K562 (cell line): ENCODE data around the gene XPR1. TPM values are rescaled to one million over a fixed set of nuclear protein-coding genes. Genes with fewer than 3 reads are reported as not detected.

Source experiments
- ATAC-seq: fragments of 200-7000 bp; cut with Tn5 transposase; 3 replicates; pipeline ENCODE4 v1.9.1; 2020; ENCODE audit warnings: moderate library complexity
- BruUV-seq: library from RNA; stranded (reverse); fragments of 400-500 nt; replicated peaks from 2 replicates; lab custom pipeline; 2021; lab: Mats Ljungman, UMichigan
- CTCF ChIA-PET: fragments of 300-600 bp; formaldehyde crosslinking; extraction: SDS; loops from one replicate; lab custom pipeline; 2021; ENCODE audit warnings: low intra/inter-chr PET ratio; lab: Yijun Ruan, JAX
- POLR2A ChIA-PET: fragments of 300-600, 350-650 bp; sonication (Branson Sonifier 250); formaldehyde crosslinking; extraction: SDS; loops from one replicate; lab custom pipeline; 2021; ENCODE audit warnings: antibody characterized with exemption, inconsistent platforms; lab: Yijun Ruan, JAX
- DNase-seq, 4 experiments: peaks; one replicate each; pipeline versions ENCODE4 v3.0.0 to v3.0.0-alpha.2; 2011 to 2018; ENCODE audit warnings: low spot score in 3 of 4, mixed read lengths in 3 of 4; ENCODE audit errors: extremely low read depth in 1 of 4
- FAIRE-seq: peaks from 2 replicates; lab custom pipeline; 2011; peaks lifted over from hg19 to GRCh38; lab: Jason Lieb, UNC
- H2AFZ ChIP-seq: 2 replicates; pipeline ENCODE4 v1.6.0; 2011; ENCODE audit warnings: low read depth, low read length, control low read depth, inconsistent platforms
- H3K27ac ChIP-seq: fragments of 200-600 bp; 3 replicates; pipeline ENCODE4 v1.8.0; 2011; ENCODE audit warnings: low read depth, mild to moderate bottlenecking, control low read depth, inconsistent platforms, low read length, moderate library complexity, mixed read lengths; ENCODE audit errors: extremely low read depth
- H3K27me3 ChIP-seq, 2 experiments: fragments of 300-600 bp in 1 of 2; 2 replicates in 1 of 2; 3 replicates in 1 of 2; pipeline versions ENCODE4 v1.6.0 to v1.8.0; 2011; ENCODE audit warnings: inconsistent platforms in 2 of 2, low read length in 2 of 2, mild to moderate bottlenecking in 1 of 2, mixed read lengths in 1 of 2, moderate library complexity in 1 of 2; ENCODE audit not compliant: control insufficient read depth in 2 of 2, insufficient read depth in 2 of 2
- H3K36me3 ChIP-seq: fragments of 300-600 bp; 3 replicates; pipeline ENCODE4 v1.8.0; 2011; ENCODE audit warnings: mild to moderate bottlenecking, low read length, inconsistent platforms; ENCODE audit not compliant: control insufficient read depth, insufficient read depth
- H3K4me1 ChIP-seq, 2 experiments: fragments of 200-600 bp in 1 of 2; replicated peaks in 1 of 2; 2 replicates in 1 of 2; 3 replicates in 1 of 2; pipeline versions ENCODE4 v1.5.1 to v1.8.0; 2011; ENCODE audit warnings: inconsistent platforms in 2 of 2, low read length in 2 of 2, mild to moderate bottlenecking in 1 of 2, mixed read lengths in 1 of 2, moderate library complexity in 1 of 2; ENCODE audit not compliant: control insufficient read depth in 2 of 2, insufficient read depth in 2 of 2
- H3K4me2 ChIP-seq: 2 replicates; pipeline ENCODE4 v1.6.1; 2011; ENCODE audit warnings: low read length, control low read depth, inconsistent platforms, mixed read lengths; ENCODE audit not compliant: insufficient read depth
- H3K4me3 ChIP-seq: fragments of 200-600 bp; sonication (generic), shearing (Covaris generic); 2 replicates; pipeline ENCODE4 v1.5.1; 2016; ENCODE audit warnings: control low read depth, inconsistent platforms
- H3K79me2 ChIP-seq: fragments of 200-600 bp; 3 replicates; pipeline ENCODE4 v1.8.0; 2011; ENCODE audit warnings: low read length, inconsistent platforms; ENCODE audit not compliant: control insufficient read depth, insufficient read depth
- H3K9ac ChIP-seq, 2 experiments: 2 replicates each; pipeline versions ENCODE4 v1.6.0 to v1.6.1; 2011; ENCODE audit warnings: low read depth in 2 of 2, low read length in 2 of 2, control low read depth in 1 of 2, inconsistent platforms in 1 of 2, mild to moderate bottlenecking in 1 of 2, mixed read lengths in 1 of 2; ENCODE audit not compliant: insufficient read depth in 1 of 2
- H3K9me1 ChIP-seq: one replicate; pipeline ENCODE4 v1.6.0; 2011; ENCODE audit warnings: inconsistent platforms, mild to moderate bottlenecking, low read length, moderate library complexity; ENCODE audit not compliant: control insufficient read depth, insufficient read depth
- H3K9me3 ChIP-seq: replicated peaks from 2 replicates; pipeline ENCODE4 v1.5.1; 2011; ENCODE audit warnings: low read depth, low read length, inconsistent platforms; ENCODE audit not compliant: control insufficient read depth, insufficient read depth
- H4K20me1 ChIP-seq: replicated peaks from 2 replicates; pipeline ENCODE4 v1.6.1; 2011; ENCODE audit warnings: low read length, inconsistent platforms, mixed read lengths; ENCODE audit not compliant: control insufficient read depth, insufficient read depth
- CCAR2 ChIP-seq: fragments of 200-400 bp; formaldehyde crosslinking; IDR thresholded peaks from 2 replicates; pipeline ENCODE4 v1.6.1; 2017; ENCODE audit warnings: mild to moderate bottlenecking, low read depth, low read length
- DNMT1 ChIP-seq: fragments of 450-650 bp; IDR thresholded peaks from 2 replicates; pipeline ENCODE4 v1.6.1; 2016; ENCODE audit warnings: antibody characterized with exemption, mild to moderate bottlenecking
- EZH2 ChIP-seq: IDR thresholded peaks from 2 replicates; pipeline ENCODE4 v1.6.1; 2012; ENCODE audit warnings: low read depth, mild to moderate bottlenecking, inconsistent platforms, low read length, borderline replicate concordance
- GATA2 ChIP-seq: sonication (generic); formaldehyde crosslinking; IDR thresholded peaks from 2 replicates; pipeline ENCODE4 v1.4.0; 2020; ENCODE audit warnings: mild to moderate bottlenecking, missing genetic modification reagents
- GATAD2A ChIP-seq: fragments of 450-650 bp; IDR thresholded peaks from 2 replicates; pipeline ENCODE4 v1.6.1; 2017
- HMG20A ChIP-seq: fragments of 450-650 bp; formaldehyde crosslinking; conservative IDR thresholded peaks from 2 replicates; pipeline ENCODE4 v1.4.0; 2020; ENCODE audit warnings: mild to moderate bottlenecking, mixed read lengths
- KLF16 ChIP-seq: IDR thresholded peaks from 2 replicates; pipeline ENCODE4 v1.6.1; 2016; ENCODE audit warnings: antibody characterized with exemption
- LEF1 ChIP-seq: fragments of 450-650 bp; IDR thresholded peaks from 2 replicates; pipeline ENCODE4 v1.6.1; 2016; ENCODE audit warnings: mild to moderate bottlenecking
- MAFG ChIP-seq: fragments of 450-650 bp; conservative IDR thresholded peaks from 2 replicates; pipeline ENCODE4 v1.6.1; 2016; ENCODE audit warnings: missing genetic modification characterization, missing compliant biosample characterization
- MAFK ChIP-seq: IDR thresholded peaks from 2 replicates; pipeline ENCODE4 v1.6.1; 2011; ENCODE audit warnings: low read length, improper control_type of control experiment
- MTA2 ChIP-seq: fragments of 450-650 bp; IDR thresholded peaks from 2 replicates; pipeline ENCODE4 v1.6.1; 2016; ENCODE audit warnings: low read depth
- NFRKB ChIP-seq: fragments of 450-650 bp; IDR thresholded peaks from 2 replicates; pipeline ENCODE4 v1.6.1; 2016; ENCODE audit warnings: low read depth
- PHB2 ChIP-seq: fragments of 450-650 bp; IDR thresholded peaks from 2 replicates; pipeline ENCODE4 v1.6.1; 2017; ENCODE audit warnings: low read depth
- POU5F1 ChIP-seq: fragments of 150-350 bp; IDR thresholded peaks from 2 replicates; pipeline ENCODE4 v1.6.1; 2014; ENCODE audit warnings: borderline replicate concordance, low read length, low read depth, mild to moderate bottlenecking; ENCODE audit not compliant: partially characterized antibody
- RBM34 ChIP-seq: fragments of 200-400 bp; formaldehyde crosslinking; IDR thresholded peaks from 2 replicates; pipeline ENCODE4 v1.6.1; 2018; ENCODE audit warnings: low read length, borderline replicate concordance; ENCODE audit not compliant: insufficient read depth
- SIX5 ChIP-seq, 2 experiments: IDR thresholded peaks; 2 replicates each; pipeline ENCODE4 v1.6.1; 2011; ENCODE audit warnings: low read length in 2 of 2, borderline replicate concordance in 1 of 2, low read depth in 1 of 2, mild to moderate bottlenecking in 1 of 2, moderate library complexity in 1 of 2; ENCODE audit not compliant: insufficient read depth in 1 of 2
- XRCC5 ChIP-seq: fragments of 200-400 bp; formaldehyde crosslinking; IDR thresholded peaks from 2 replicates; pipeline ENCODE4 v1.6.1; 2017; ENCODE audit warnings: low read depth, mild to moderate bottlenecking, low read length
- ZSCAN29 ChIP-seq: fragments of 450-650 bp; IDR thresholded peaks from 2 replicates; pipeline ENCODE4 v1.6.1; 2017
- WGBS: fragments of 100-300 bp; shearing (Covaris generic); methylation state at CpG from one replicate; pipeline ENCODE4 v1.1.6; 2016; ENCODE audit warnings: low coverage, mixed read lengths; ENCODE audit not compliant: insufficient coverage; ENCODE audit errors: missing lambda C conversion rate; 5-methylcytosine and 5-hydroxymethylcytosine counted together
- in situ Hi-C: fragments of 300-500 bp; cut with MboI; formaldehyde crosslinking; loops from 4 replicates; pipeline ENCODE4 v1.15.0; 2018; ENCODE audit warnings: inconsistent platforms, mixed read lengths
- intact Hi-C: fragments of 100-400 bp; cut with micrococcal nuclease; formaldehyde crosslinking; loops from 2 replicates; pipeline ENCODE4 v1.14.2; 2022
- polyA plus RNA-seq, 8 experiments: library from polyadenylated mRNA; depleted of rRNA in 4 of 8; stranded (reverse) in 5 of 8; unstranded in 3 of 8; fragments of >200 nt; fragmentation: Nextera tagmentation in 2 of 8; fragmentation: Illumina TruSeq in 1 of 8; extraction: Ambion mirVana in 2 of 8; extraction: Trizol in 1 of 8; gene quantifications; 2 replicates each; pipeline versions ENCODE4 v1.2.1 to v1.2.3, GENCODE V29; 2011 to 2014; ENCODE audit warnings: inconsistent platforms in 1 of 8, missing spikeins in 1 of 8
- total RNA-seq, 7 experiments: library from RNA; depleted of rRNA in 6 of 7; stranded (reverse); fragments of >200 nt in 6 of 7; fragmentation: Illumina TruSeq in 2 of 7; extraction: Trizol in 2 of 7; gene quantifications; 2 replicates each; pipeline versions ENCODE4 v1.2.1 to v1.2.3, GENCODE V29; 2011 to 2021; ENCODE audit warnings: low replicate concordance in 1 of 7
- TF ChIP-seq, protein P1 (sequence below): fragments of 450-650 bp; formaldehyde crosslinking; IDR thresholded peaks from 2 replicates; pipeline ENCODE4 v1.4.0; 2022; ENCODE audit warnings: mild to moderate bottlenecking, moderate library complexity
- TF ChIP-seq, protein P2 (sequence below): fragments of 250-450 bp; sonication (Bioruptor Pico); IDR thresholded peaks from 2 replicates; pipeline ENCODE4 v1.5.0; 2021; ENCODE audit warnings: mild to moderate bottlenecking, moderate library complexity
- TF ChIP-seq, protein P3 (sequence below): fragments of 450-650 bp; IDR thresholded peaks from 2 replicates; pipeline ENCODE4 v1.6.1; 2016; ENCODE audit warnings: missing biosample characterization, missing genetic modification characterization

Gene XPR1
- total and polyA plus RNA-seq, 9 of the 15 experiments (the other 6 are each of a cell fraction or from before 2014, with no cell fraction given) = 3.0 to 66.2 (median 38.6) TPM

DNA sequence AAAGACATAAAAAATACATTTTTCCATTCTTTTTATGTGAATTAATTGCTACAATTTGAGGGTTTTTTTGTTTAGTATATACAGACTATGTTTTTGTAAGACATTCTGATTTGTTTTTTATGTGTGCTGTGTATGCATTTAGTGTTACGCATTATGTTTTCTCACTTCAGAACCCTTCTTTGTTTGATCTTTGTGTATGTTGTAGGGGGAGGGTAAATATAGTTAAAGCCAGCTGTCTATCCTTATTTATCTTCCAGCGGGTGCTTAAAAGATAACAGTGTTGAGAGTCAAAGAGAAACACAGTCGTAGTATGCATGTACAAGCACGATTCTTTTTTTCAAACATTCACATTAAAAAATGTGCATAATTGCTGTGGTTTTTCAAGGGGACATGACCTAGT lies 183.4 kb downstream of the XPR1 start:
- WGBS = 5% methylated on average over 4 of the region's 4 CpGs
- intact Hi-C loops = no loop called here
- TF ChIP-seq, protein P1, sequence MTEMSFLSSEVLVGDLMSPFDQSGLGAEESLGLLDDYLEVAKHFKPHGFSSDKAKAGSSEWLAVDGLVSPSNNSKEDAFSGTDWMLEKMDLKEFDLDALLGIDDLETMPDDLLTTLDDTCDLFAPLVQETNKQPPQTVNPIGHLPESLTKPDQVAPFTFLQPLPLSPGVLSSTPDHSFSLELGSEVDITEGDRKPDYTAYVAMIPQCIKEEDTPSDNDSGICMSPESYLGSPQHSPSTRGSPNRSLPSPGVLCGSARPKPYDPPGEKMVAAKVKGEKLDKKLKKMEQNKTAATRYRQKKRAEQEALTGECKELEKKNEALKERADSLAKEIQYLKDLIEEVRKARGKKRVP = no peak
- TF ChIP-seq, protein P2, sequence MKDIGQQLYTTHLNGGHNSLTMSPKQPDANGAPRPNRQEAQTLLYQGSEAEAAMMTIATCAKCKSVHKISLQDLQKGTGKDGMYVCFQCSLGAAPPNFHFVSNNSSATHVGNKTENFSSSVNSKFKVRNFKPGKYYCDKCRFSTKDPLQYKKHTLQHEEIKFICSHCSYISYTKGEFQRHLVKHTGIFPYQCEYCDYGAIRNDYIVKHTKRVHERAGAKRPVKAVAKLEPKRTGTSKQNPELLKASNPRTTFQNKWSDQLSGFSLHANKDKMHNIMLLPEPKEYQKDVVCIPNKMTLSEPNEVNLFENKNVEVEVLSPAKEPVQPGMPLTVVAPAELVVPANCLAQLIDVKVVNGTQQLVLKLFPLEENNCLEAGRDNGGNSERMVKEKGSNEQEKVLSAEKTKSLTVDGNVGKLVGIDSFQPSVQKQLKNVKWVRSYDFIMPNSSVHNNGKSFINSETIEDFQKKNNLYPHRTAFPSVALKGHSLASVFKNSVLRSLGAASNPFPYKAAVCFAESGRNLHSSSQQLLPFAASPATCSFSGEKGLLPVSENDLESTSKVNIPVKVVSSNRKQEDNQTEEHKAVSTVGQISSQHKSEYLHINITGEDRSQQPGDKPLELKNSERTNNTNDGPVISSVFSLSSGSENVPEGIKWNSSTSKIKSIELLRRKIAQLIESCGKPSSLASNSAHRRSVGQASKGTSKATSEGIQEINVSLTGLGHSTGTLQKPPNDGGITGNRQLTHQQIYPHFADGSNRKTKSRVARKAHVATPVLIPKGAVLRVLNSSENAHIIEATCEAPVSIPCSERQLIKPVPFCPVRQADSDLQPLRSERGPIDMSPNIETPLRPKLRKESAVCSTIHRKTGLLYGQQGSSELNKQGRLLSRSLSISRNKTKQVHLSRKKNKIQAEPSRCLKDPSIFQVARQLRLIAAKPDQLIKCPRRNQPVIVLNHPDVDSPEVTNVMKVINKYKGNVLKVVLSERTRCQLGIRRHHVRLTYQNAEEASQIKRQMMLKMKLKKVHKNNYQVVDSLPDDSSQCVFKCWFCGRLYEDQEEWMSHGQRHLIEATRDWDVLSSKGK (CRISPR knock-in tag) = no peak
- TF ChIP-seq DNMT1 (no peak), LEF1 (peak; percentile 92), GATA2 (CRISPR knock-in tag) (peak; percentile 46; the same call in 1 of the 2 replicates), KLF16 (no peak), MAFG (tag) (0 out of 2 replicates have a peak, but pooled peaks have one; percentile 4), ZSCAN29 (no peak), NFRKB (no peak), PHB2 (no peak), XRCC5 (no peak), SIX5 (IDR thresholded peaks at IDR 0.05; ENCODE audit: borderline replicate concordance in 1 of 2, insufficient read depth in 1 of 2, low read depth in 1 of 2, low read length in 2 of 2) (no peak), EZH2 (no peak), HMG20A (CRISPR knock-in tag) (no peak), POU5F1 (no peak), MTA2 (peak; percentile 65; the same call in 1 of the 2 replicates), GATAD2A (no peak), RBM34 (no peak), MAFK (no peak), CCAR2 (no peak)
- TF ChIP-seq, protein P3, sequence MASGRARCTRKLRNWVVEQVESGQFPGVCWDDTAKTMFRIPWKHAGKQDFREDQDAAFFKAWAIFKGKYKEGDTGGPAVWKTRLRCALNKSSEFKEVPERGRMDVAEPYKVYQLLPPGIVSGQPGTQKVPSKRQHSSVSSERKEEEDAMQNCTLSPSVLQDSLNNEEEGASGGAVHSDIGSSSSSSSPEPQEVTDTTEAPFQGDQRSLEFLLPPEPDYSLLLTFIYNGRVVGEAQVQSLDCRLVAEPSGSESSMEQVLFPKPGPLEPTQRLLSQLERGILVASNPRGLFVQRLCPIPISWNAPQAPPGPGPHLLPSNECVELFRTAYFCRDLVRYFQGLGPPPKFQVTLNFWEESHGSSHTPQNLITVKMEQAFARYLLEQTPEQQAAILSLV = no peak

More for the DNA sequence above, 183.4 kb downstream of the XPR1 start:
- Histone ChIP-seq H3K9me1 (no peaks in the 10 kb centered on the region), H3K27me3 (no peaks in the 10 kb centered on the region), H3K4me2 (peak overlapping the region; percentile 38), H3K4me1 (peaks cover 6 to 18% of the 10 kb centered on the region in 2 experiments; a peak in 4 of 5 replicates), H3K36me3 (peaks cover 21% of the 10 kb centered on the region; the same call in 2 of the 3 replicates), H3K9ac (no peak overlapping the region), H4K20me1 (no peaks in the 10 kb centered on the region), H3K4me3 (no peak overlapping the region), H2AFZ (no peak overlapping the region), H3K9me3 (no peaks in the 10 kb centered on the region), H3K27ac (peak overlapping the region; percentile 19; the same call in 2 of the 3 replicates), H3K79me2 (no peaks in the 10 kb centered on the region; the same call in 2 of the 3 replicates)
- in situ Hi-C loops = no loop called here
- BruUV-seq = no TSS peak
- ChIA-PET CTCF (no interaction called here), POLR2A (interaction anchor here (0.5 to 1.2 kb wide), 3 partner anchors 29 to 926 kb away, joined by 3 to 4 read pairs (median 3); no protein-coding TSS in a partner anchor)
- FAIRE-seq (peak; percentile 65), DNase-seq (peak; percentile 22 to 43 (median 34)), ATAC-seq (peak; percentile 78)
